ENCODE data around the gene KLHL35.

Gene KLHL35

DNA sequence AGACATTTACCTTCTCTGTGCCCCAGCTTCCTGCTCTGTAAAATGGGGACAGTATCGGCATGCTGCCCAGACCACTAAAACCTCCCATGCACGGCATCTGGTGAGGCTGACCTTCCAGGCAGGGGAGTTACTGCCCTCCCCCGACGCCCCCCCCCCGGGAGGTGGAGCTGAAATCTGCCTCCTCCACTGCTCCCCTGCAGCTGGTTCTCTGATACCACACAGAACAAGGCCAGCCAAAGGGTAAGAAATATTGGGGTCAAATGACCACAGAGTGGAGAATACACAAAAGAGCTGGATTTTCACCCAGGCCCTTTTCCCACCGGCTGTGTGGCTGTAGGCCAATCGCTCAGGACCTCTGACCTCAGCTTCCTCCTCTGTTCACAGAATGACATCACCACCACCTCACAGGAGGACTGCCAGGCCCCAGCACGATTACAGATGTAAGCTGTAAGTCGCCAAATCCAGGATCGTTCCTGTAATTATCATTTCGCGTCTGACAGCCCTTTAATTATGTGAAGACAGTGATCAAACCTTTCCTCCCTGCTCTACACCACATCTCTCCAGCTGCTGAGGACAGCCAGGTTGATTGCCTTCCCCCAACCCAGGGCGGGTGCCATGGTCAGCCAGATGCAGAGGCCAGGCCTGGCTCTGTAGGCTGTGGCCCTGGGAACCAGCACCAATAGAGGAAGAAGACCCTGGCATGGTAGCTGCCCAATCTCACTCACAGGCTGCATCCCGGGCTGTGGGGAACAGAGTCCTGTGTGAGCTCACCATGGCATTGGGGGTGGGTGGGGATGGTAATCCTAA lies 35.7 kb upstream of the KLHL35 start:
- DNase-seq = no peak

DNA sequence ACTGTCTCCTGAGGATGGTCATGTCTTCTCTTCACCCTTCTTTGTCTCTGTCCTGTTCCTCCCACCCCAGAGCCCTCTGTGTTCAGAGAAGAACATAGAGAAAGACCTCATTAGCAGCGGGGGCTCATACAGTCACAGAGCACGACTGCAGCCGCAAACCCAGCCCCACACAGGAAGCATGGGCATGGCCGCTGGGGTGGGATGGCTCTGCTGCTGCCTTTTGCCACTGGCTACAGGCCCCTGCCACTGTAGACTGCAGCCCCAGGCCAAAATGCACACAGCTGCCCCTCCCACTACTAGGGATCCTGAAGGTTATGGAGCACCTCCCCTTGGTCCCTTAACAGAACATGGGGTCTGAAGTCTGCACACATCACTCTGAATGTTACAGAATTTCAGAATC lies 34.9 kb upstream of the KLHL35 start:
- DNase-seq = no peak

DNA sequence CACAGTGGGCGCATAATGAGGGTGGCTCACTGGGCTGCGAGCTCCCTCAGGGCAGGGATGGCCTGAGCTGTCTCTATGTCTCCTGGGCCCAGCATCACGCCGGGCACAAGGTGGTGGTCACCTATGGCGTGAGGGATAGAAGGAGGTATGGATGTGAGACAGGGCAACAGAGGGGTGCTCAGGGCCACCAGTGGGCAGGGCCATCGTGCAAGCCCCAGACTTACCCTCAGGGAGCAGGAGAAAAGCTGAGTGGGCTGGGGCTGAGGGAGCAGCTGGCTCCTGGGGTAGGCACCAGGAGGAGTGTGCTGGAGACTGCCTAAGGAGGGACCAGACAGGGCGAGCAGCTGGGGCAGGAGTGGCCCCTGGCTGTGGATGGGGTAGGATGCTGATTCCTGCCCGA lies 34.3 kb upstream of the KLHL35 start:
- DNase-seq = no peak

DNA sequence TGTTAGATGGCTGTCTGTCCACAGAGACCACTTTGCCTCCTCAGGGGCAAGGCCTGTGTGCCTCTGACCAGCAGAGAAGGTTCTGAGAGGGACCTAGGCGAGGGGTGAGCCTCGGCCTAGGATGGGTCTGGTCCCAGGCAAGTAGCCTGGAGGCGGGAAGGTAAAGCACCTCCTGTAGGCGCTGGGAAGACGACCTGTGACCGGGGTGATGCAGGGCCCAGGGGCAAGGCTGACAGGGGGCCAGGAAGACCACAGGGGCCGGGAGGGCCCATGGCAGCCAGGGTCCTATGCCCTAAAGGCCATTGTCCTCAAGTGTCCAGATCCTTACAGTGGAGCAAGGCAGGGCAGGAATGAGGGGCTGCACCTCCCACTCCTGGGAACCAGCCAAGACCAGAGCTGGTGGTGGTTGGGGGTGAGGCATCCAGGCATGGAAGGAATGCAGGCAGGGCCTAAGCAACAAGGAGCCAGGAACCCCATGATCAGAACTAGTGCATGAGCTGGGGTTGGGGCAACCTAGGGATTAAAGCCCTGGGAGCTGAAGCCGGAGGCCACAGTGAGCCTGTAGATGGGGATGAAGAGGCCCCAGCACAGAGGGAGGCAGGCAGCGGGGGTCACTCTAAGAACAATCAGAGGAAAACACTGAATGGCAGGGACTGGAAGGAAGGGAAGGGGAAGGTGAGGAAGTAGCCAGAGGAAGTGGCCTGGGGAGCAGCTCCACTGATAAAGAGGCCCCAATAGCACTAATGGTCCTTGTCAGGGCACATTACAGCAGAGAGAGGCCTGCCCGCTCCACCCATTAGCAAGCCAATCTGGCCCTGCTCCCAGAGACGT lies 32.9 kb upstream of the KLHL35 start:
- no peak for DNase-seq

DNA sequence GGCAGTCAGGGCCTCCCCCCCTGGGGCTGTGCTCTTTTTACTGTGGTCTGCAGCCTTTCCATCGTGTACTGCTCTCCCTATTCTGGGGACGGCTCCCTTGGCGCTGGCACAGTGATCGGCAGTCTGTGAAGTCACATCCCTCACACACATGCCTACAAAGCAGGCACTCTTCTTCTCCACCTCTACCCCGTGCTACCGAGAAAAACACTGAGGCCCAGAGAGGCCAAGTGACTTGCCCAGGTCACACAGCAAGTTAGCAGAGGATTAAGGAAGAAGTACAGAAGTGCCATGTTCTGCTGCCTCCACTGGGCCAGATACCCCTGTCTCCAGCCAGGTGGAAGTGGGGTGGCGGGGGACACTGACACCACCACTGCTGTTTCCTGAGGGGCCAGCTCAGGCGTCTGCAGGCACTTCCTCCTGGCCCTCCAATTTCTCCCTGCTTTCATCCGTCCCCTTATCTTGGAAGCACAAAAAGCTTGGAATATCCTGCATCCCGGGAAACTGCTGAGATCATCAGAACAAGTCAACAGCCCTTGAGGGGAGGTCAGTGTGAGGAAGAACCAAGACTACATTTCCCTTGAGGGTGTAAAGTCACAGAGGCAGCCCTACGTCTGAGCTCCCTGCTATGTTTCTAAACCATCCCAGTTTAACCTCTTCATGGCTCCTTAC lies 30.2 kb upstream of the KLHL35 start:
- DNase-seq = no peak

DNA sequence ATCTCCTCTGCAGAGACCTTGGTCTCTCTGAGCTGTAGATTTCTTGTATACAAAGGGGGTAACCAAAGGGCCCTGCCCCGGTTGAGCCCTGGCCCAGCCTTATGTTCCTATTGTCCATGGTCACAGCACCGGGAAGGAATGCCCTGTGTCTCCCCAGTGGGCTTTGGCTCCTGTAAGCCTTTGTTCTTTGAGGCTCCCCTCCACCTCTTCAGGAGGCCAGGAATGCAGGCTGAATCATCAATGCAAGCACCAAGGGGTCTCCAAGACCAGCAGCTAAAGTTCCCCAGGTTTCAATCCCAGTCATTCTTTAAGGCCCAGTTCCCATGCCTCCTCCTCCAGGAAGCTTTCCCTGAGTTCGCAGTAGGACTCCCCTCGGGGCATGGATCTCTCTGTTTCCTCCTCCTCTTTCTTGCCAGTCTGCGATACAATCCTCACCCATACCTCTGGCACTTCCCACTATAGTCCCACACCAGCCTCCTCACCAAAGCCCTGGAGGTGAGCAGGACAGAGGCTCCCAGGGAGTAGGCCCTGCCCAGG lies 29.2 kb upstream of the KLHL35 start:
- no peak for DNase-seq

DNA sequence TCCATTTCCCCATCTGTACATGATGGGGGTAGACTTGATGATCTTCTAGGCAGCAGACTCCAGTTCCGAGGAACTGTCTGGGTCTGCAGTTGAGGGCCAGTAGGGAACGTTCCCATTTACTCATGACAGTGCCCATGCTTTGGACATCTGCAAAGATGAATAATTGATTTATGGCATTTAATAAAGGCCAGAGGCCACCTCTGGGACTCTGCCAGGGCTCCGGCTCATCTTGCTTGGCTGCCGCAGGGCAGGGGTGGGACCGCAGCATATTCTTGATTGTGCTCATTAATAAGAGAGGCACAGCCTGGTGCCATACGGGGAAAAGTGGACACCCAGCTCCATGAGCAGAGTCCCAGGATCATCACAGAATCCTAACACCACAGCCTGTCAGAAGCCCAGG lies 28.1 kb upstream of the KLHL35 start:
- no peak for DNase-seq

DNA sequence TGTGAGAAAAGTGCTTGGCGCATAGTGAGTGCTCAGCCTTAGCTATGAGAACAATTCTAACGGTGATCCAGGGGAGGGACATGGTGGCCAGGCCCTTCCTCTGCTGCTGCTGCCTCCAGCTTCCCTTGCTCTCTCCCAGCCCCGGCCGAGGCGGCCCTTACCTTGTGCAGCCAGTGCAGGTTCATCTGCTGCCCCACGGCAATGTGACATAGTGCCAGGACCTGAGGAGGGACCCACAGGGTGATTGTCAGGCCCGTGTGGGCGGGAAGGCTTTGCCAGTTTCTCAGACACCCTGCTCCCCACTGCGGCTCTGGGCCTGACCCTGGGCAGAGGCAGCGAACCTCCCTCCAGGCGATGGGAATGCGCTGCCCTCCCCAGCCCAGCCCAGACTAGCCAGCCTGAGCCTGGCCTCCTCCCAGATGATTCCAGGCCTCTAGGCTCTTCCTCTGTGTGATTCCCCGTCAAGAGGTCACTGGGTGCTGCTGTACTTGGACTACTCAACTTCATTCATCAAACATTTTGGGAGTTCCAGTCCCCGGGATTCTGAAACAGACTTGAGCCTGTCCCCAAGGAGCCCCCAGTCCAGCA lies 23.7 kb upstream of the KLHL35 start:
- no peak for DNase-seq

DNA sequence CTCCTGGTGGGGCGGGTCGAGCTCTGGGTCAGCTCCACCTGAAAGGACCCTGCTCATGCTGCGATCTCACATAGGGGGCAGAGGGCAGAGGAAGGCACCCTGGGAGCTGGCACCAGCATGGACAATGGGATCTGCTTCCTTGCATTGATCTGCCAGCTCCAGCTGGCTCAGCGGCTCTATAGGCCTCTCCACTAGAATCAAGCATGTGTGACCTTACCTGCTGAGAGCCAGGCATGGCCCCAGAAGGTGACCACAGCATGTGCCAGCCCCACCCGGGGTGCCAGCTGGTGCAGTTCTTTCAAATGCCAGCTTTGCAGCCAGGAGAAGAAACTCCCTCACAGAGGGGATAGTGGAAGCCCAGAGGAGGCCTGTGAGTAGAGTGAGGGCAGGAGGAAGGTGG lies 22.0 kb upstream of the KLHL35 start:
- DNase-seq = no peak

DNA sequence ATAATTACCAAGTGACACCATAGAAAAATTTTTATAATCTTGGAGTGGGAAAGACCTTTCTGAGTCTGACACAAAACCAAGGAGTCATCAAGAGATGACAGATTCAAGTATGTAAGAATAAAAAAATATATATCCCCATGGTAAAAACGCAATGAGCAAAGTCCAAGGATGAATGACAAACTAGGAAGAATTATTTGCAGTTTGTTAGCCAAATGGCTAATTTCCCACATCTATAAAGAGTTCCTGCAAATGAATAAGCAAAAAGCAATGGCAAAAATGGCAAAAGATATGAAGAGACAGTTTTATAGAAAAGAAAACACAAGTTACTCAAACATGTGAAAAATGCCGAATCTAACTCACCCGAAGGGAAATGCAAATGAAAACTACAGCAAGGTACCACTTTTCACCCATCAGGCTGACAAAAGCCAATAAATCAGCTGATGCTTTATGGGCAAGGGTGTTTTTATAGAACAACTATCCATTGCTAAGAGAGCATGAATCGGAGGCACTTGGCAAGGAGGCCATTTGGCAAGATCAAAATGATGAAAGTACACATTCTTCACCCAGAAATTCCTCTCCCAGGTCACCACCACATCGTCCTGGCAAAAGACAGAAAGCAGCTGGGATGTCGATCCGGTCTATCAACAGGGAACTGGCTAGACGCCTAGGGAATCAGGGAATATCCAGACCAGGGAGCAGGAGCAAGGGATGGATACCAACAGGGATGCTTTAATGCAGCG lies 21.1 kb upstream of the KLHL35 start:
- no peak for DNase-seq

DNA sequence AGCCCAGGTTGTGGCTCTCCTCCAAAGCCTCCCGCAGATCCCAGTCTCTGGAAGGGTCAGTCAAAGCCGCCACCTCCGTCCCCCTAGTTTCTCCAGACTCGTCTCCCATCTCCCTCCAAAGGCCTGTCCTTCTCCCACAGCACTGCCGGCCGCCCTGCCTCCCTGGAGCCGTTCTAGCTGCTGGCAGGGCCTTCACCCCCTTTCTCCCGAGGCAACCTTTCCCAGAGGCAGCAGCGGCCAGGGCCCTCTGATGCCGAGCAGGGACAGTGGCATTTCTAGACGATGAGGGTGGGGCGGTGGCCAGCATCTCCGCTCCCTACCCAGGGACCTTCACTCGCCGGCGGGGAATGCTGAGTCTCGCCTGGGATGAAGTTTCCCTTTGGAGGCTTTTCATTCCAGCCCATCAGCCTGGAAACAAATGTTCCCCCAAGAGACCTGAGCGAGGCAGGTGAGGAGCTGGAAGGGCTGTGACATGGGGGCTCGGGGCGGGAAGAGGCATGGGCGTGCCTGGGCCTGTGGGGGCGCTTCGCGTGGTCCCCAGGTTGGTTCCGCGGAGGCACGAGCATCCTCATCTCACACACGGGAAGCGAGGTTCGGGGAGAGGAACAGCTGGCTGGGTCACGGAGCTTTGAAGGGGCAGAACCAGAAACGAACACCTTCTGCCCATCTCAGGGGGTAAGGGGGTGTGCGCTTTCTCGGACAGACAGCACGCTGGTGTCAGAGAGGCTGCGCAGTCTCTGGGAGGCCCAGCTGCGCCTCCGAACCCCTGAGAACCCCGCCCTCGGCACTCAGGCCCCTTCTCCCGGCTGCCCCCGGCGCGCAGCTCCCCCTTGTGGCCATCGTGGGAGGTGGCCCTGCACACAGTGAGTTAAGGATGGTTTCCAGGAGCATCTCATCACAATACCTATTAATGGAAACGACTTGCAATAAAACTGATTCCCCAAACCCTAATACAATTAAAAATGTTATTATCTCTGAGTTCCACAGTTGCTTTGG lies 18.1 kb upstream of the KLHL35 start:
- no peak for DNase-seq

DNA sequence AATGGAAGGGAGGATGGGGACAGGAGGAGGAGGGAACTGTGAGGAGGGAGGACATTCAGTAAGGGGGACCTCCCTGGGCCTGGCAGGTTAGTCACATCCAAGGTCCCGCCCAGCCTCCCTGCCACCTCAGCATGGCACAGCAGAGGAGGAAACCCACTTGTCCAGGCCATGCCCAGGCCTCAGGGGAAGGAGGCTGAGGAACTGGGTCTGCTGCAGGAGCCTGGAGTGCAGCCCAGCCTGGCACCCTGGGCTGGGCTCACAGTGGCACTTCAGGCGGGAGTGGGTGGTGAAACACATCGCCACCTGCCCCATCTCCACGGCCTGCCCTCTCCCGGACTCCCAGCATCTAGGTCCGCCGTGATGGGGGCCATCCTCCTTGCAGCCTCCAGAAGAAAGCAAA lies 17.2 kb upstream of the KLHL35 start:
- no peak for DNase-seq

DNA sequence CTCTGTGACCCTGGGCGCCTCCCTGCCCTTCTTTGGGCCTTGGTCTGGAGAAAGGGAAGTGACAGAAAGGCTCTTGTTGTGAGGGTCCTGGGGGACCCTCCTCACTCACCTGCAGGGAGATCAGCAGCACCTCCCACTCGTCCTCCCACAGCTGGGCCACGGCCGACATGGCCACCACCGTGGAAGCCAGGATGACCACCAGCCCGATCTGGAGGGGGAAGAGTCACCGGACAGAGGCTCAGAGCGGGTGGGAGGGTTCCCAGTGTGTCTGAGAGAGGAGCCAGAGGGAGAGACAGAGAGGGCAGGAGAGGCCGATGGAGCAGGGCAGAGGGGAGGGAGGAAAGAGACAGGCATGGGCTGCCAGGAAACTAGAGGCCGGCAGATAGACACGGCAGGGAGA lies 16.8 kb upstream of the KLHL35 start:
- no peak for DNase-seq

DNA sequence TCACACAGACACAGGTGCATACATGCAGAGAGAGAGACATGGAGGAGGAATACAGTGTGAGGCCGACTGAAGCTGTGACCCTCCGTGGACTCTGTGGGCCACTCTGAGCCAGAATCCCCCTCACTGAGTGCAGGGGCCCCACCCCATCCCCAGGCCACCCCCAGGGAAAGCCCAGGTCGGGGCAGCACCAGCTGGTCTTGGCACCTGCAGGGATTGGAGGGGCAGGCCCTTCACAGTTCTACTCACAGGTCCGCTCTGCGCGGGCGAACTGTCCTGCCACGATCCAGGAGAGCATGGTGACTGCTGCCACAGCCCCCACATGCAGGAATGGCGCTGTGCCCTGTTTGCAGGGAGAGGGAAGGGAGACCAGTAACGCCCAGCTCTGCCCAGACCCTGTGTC lies 16.3 kb upstream of the KLHL35 start:
- DNase-seq = no peak

DNA sequence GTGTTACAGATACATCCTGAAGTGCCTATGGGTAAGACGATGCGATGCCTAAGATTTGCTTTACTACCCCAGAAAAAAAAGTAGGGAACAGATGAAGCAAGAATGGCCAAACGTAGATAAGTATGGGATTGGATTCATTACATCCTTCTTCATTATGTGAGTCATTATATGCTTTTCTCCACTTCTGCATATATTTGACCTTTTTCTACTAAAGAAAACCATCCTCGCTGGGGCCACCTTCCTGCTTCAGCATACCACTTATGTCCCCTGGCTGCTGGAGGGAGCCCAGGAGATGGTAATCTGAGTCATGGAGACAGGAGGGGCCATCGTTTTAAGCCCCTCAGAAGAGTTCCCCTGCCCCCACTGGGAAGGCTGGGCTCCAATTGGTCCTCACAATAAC lies 14.4 kb upstream of the KLHL35 start:
- no peak for DNase-seq

DNA sequence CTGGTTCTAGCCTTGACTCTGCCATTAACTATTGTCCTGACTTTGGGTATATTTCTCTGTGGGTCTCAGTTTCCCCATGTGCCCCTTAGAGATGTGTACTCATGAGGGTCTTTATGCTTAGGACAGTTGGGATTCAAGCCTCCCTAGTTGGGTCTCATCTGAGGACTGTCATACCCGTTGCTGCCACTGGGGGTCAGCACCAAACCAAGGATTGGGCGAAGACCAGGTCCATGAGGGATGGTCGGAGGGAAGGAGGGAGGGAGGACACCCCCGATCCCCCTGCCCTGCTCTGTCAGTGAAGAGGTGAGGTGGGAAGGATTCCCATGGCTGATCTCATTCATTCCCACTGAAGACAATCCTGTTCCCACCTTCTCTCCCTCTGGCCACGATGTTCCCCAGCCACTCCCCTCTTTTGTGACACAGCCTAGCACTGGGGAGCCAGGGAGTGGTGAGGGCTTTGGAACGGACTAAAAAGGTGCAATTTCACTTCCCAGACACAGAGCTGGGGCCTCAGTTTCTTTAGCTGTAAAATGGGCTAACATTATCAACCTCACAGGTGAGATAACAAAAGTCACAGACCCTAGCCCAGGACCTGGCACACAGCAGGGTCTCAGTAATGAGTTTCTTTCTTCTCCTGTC lies 12.4 kb upstream of the KLHL35 start:
- DNase-seq = peak; percentile 43

DNA sequence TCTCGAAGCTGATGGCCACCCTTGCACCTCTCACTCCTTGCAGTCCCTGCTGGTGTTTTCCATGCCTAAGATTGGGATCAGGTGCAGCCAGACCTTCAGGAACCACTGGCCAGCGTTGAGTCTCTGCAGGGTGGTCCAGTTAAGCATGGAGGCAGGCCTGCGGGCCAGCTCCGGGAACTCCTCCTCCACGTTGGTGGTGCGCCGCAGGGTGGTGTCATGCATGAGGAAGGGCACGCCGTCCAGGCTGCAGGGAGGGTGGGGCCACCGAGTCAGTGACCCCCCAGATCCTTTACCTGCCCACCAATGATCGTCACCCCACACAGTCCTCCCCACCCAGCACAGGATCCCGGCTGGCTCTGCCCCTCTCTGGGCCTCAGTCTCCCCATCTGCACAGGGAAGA lies 10.0 kb upstream of the KLHL35 start:
- no peak for DNase-seq

DNA sequence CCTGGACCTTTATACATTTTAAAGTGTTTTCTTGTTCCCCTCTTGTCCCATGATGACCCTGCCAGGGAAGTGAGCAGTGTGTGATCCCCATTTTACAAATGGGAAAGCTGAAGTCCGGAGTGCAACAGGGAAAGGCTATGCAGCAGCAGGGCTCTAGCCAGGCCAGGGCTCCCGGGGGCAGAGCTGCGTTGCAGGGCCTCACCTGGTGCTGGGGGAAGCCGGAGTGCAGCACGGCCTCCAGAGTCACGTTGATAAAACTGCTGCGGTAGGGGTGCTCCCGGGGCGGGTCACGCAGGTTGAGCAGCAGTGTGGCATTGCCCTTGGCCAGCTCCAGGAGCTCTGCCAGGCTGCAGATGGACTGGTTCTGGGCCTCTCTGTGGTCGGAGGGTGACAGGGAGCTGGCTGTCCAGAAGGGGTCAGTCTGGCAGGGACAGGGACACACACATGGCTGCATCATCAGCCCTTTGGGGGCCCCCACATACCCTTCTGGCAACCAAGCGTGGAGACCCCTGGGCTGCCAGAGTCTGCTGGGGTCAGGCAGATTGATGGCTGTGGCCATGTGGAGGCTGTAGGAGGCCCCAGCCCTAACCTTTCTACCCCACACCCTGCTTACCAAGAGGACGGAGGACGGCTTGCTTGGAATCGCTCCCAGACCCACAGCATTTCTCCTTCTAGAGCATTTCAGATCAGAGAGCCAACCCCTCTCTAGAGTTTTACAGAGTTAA lies 9.3 kb upstream of the KLHL35 start:
- DNase-seq = no peak

DNA sequence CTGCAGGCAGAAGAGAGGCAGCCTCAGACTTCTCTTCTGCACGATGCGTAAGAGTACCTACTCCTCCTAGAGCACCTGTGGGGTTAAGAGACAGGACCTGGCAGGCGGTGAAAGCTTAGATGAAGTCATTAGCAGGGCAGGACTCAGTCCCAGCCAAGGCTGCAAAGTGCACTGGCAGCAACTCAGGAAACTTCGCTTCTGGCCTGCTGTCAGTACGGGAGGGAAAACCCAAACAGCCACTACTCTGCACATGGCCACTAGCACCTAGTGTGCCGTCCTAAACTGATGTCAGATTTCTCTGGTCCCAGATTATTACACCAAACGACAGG lies 8.8 kb upstream of the KLHL35 start:
- DNase-seq = no peak

Data from inflammatory macrophage treated with lipopolysaccharide for 4 hours (primary cell).